Measurements from ENCODE around the gene SPRR3.

SPRR3 gene

DNA sequence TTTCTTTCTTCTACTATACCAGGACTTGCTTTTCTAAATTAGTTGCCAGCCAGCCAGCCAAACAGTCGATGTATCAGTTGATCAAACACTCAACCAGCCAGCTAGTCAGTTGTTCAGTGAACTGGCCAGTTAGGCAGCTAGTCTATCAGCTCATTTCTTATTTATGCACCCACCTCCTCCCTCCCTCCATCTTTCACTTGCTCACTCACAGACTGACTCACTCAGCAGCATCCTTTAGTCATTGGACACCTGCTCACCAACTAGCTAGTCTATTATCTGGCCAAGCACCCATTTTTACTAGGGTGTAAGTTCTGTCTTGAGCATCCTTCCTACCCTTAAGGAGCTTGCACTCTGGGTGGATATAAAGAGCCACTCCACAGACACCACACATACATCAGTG, 37.0 kb upstream of the SPRR3 start:
- Histone ChIP-seq H3K27ac (no peak overlapping the region), H3K9me3 (no peaks in the 10 kb centered on the region), H3K4me3 (no peak overlapping the region), H3K9ac (no peak overlapping the region), H3K27me3 (no peaks in the 10 kb centered on the region), H3K4me2 (no peak overlapping the region), H3K36me3 (no peaks in the 10 kb centered on the region), H4K20me1 (no peaks in the 10 kb centered on the region), H3K4me1 (peaks cover 57% of the 10 kb centered on the region)
- TF ChIP-seq Cebpa-rat (IDR thresholded peaks at IDR 0.05) = no peak

- H3K4me2 ChIP-seq = no peak overlapping the region
- H3K4me3 ChIP-seq = no peak overlapping the region
- no peak overlapping the region for H3K27ac ChIP-seq
- peaks cover 57% of the 10 kb centered on the region for H3K4me1 ChIP-seq
- no peak for TF ChIP-seq Cebpa-rat (IDR thresholded peaks at IDR 0.05)
- H3K9ac ChIP-seq = no peak overlapping the region
- no peaks in the 10 kb centered on the region for H3K36me3 ChIP-seq
- no peaks in the 10 kb centered on the region for H4K20me1 ChIP-seq
- no peaks in the 10 kb centered on the region for H3K27me3 ChIP-seq
- H3K9me3 ChIP-seq = no peaks in the 10 kb centered on the region
These were observed 35.7 kb upstream of the SPRR3 start for GRCh38 chr1:152965853-152966252.

- Histone ChIP-seq H3K36me3 (no peaks in the 10 kb centered on the region), H3K27me3 (no peaks in the 10 kb centered on the region), H3K9ac (no peak overlapping the region), H3K4me3 (no peak overlapping the region), H3K4me1 (peaks cover 53% of the 10 kb centered on the region), H3K27ac (no peak overlapping the region), H3K9me3 (peaks cover 3% of the 10 kb centered on the region), H4K20me1 (no peaks in the 10 kb centered on the region), H3K4me2 (no peak overlapping the region)
- no peak for TF ChIP-seq Cebpa-rat (IDR thresholded peaks at IDR 0.05)
These were observed 34.3 kb upstream of the SPRR3 start for GRCh38 chr1:152967201-152967600.

DNA sequence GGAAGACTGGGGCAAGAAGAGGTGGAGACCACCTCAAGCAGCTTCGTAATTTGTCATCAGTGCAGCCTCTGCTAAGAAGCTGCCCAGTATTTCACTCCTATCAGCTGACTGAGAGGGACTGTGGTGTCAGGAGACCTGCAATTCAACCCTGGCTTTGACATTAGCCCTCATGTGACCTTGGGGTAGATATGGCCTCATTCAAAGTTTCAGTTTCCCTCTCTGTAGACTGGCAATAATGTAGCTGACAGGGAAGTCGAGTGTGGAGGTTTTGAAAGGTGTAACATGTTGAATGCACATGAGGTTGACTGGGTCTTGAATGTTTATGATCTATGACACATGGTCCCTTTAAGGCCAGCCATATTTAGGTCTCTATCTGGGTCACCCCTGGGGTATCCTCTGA, 33.3 kb upstream of the SPRR3 start:
- H3K36me3 ChIP-seq = no peaks in the 10 kb centered on the region

GRCh38 chr1:152969036-152969435, 32.5 kb upstream of the SPRR3 start:
- H3K9ac ChIP-seq = no peak overlapping the region
- H3K4me2 ChIP-seq = peak overlapping the region; percentile 26; the same call in 1 of the 2 replicates
- H3K27me3 ChIP-seq = no peaks in the 10 kb centered on the region
- H3K4me3 ChIP-seq = no peak overlapping the region
- no peaks in the 10 kb centered on the region for H4K20me1 ChIP-seq
- no peak for TF ChIP-seq Cebpa-rat (IDR thresholded peaks at IDR 0.05)
- H3K9me3 ChIP-seq = peaks cover 20% of the 10 kb centered on the region
- H3K36me3 ChIP-seq = no peaks in the 10 kb centered on the region
- peak overlapping the region; percentile 15; the same call in 1 of the 2 replicates for H3K27ac ChIP-seq
- H3K4me1 ChIP-seq = peaks cover 38% of the 10 kb centered on the region

More for the DNA sequence above, 33.3 kb upstream of the SPRR3 start:
- Histone ChIP-seq H3K9me3 (peaks cover 14% of the 10 kb centered on the region), H3K27ac (no peak overlapping the region), H3K4me1 (peaks cover 43% of the 10 kb centered on the region), H3K4me2 (peak overlapping the region; percentile 26), H4K20me1 (no peaks in the 10 kb centered on the region), H3K27me3 (no peaks in the 10 kb centered on the region), H3K9ac (no peak overlapping the region), H3K4me3 (no peak overlapping the region)
- no peak for TF ChIP-seq Cebpa-rat (IDR thresholded peaks at IDR 0.05)

GRCh38 chr1:152970495-152970894, 31.1 kb upstream of the SPRR3 start, which contains the start of gene SPRR4:
TSS of gene SPRR4 (plus strand) at chr1:152970648. CDS start at chr1:152971891, 1,243 bp downstream.
- H3K4me1 ChIP-seq = peaks cover 38% of the 10 kb centered on the region
- H3K4me2 ChIP-seq = peak within 1 kb of the TSS; percentile 74
- 0 out of 2 replicates have a peak within 1 kb of the TSS, but pooled peaks have one; percentile 15 for H3K27ac ChIP-seq
- no peaks in the 10 kb centered on the region for H3K27me3 ChIP-seq
- H4K20me1 ChIP-seq = no peaks in the 10 kb centered on the region
- H3K4me3 ChIP-seq = no peak within 1 kb of the TSS
- peaks cover 20% of the 10 kb centered on the region for H3K9me3 ChIP-seq
- no peak within 1 kb of the TSS for H3K9ac ChIP-seq
- no peak for TF ChIP-seq Cebpa-rat (IDR thresholded peaks at IDR 0.05)
- H3K36me3 ChIP-seq = no peaks in the 10 kb centered on the region

DNA sequence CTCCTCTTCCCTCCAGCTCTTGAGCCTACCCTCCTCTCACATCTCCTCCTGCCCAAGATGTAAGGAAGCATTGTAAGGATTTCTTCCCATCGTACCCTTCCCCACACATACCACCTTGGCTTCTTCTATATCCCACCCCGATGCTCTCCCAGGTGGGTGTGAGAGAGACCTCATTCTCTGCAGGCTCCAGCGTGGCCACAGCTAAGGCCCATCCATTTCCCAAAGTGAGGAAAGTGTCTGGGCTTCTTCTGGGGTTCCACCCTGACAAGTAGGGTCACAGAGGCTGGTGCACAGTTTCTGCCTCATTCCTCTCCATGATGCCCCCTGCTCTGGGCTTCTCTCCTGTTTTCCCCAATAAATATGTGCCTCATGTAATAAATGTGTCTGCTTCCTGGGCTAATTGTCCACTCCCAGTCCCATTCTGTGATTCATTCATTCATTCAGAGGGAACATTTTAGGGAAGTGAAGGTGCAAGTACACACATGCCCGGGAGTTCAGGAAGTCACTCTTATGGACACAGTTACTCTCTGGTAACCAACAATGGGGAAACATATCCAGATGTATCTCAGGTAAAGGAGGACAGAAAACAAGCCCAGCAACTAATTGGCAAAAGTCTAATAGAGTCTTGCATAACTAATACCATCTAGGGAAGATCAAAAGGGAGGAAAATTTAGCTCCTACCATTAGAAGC, 29.2 kb upstream of the SPRR3 start:
- H3K27ac ChIP-seq = no peak overlapping the region
- H3K36me3 ChIP-seq = no peaks in the 10 kb centered on the region
- H3K27me3 ChIP-seq = no peaks in the 10 kb centered on the region
- no peak overlapping the region for H3K9ac ChIP-seq
- H3K9me3 ChIP-seq = peaks cover 20% of the 10 kb centered on the region
- H3K4me1 ChIP-seq = peaks cover 38% of the 10 kb centered on the region
- no peak overlapping the region; the same call in 1 of the 2 replicates for H3K4me3 ChIP-seq
- no peak overlapping the region for H3K4me2 ChIP-seq
- no peaks in the 10 kb centered on the region for H4K20me1 ChIP-seq
- no peak for TF ChIP-seq Cebpa-rat (IDR thresholded peaks at IDR 0.05)

DNA sequence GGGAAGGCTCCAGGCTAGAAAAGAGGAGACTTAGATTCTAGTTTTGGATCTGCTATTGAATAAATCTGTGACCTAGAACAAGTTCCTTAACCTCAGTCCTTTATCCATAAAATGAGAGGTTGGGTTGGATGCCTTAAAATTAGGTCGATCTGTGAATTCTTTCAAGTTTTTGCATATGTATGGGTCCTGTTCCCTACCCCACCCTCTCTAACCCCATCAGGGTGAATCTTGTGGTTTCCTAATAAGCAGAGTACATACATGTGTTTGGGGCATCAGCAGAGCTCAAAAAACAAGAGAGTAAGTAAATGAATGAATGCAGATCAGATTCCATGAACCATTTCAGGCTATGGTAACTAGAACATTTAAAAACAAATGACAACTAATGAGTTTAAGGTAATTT, 24.9 kb upstream of the SPRR3 start:
- H3K9me3 ChIP-seq = peaks cover 20% of the 10 kb centered on the region
- H3K4me1 ChIP-seq = peaks cover 2% of the 10 kb centered on the region; the same call in 1 of the 2 replicates
- H3K9ac ChIP-seq = no peak overlapping the region
- H3K27me3 ChIP-seq = no peaks in the 10 kb centered on the region
- no peak overlapping the region for H3K4me2 ChIP-seq
- H4K20me1 ChIP-seq = no peaks in the 10 kb centered on the region
- H3K27ac ChIP-seq = no peak overlapping the region
- H3K36me3 ChIP-seq = no peaks in the 10 kb centered on the region
- no peak for TF ChIP-seq Cebpa-rat (IDR thresholded peaks at IDR 0.05)
- H3K4me3 ChIP-seq = no peak overlapping the region

- Histone ChIP-seq H3K4me1 (peaks cover 4% of the 10 kb centered on the region), H3K4me3 (no peak overlapping the region)
These were observed 23.9 kb upstream of the SPRR3 start for GRCh38 chr1:152977614-152978013.

GRCh38 chr1:152980676-152981075, 20.9 kb upstream of the SPRR3 start:
- H3K4me2 ChIP-seq = no peak overlapping the region
- H3K27ac ChIP-seq = no peak overlapping the region
- no peaks in the 10 kb centered on the region for H3K9me3 ChIP-seq
- H3K36me3 ChIP-seq = no peaks in the 10 kb centered on the region
- H3K9ac ChIP-seq = no peak overlapping the region
- no peaks in the 10 kb centered on the region for H3K27me3 ChIP-seq
- H4K20me1 ChIP-seq = no peaks in the 10 kb centered on the region
- H3K4me1 ChIP-seq = peaks cover 17% of the 10 kb centered on the region
- no peak for TF ChIP-seq Cebpa-rat (IDR thresholded peaks at IDR 0.05)
- no peak overlapping the region for H3K4me3 ChIP-seq

More at GRCh38 chr1:152977614-152978013, 23.9 kb upstream of the SPRR3 start:
- peaks cover 13% of the 10 kb centered on the region for H3K9me3 ChIP-seq
- no peaks in the 10 kb centered on the region for H3K27me3 ChIP-seq
- H3K9ac ChIP-seq = no peak overlapping the region
- H4K20me1 ChIP-seq = no peaks in the 10 kb centered on the region
- no peak overlapping the region for H3K27ac ChIP-seq
- no peaks in the 10 kb centered on the region for H3K36me3 ChIP-seq
- TF ChIP-seq Cebpa-rat (IDR thresholded peaks at IDR 0.05) = no peak
- H3K4me2 ChIP-seq = no peak overlapping the region
